Measurements from ENCODE around the gene SHISA8.
"Not testable (repeated sequence)": the region's sequence is repeated elsewhere in the genome, so short reads cannot be mapped to it uniquely, and the experiment has no call there.

Gene SHISA8

GRCh38 chr22:41915035-41915785 is at the start of gene SHISA8:
Gene SHISA8, minus strand, starts transcription at chr22:41915074. Its CDS starts 407 bp downstream, at chr22:41914667.
- no peak for DNase-seq (ENCODE audit: low read depth, low spot score)

GRCh38 chr22:41964112-41964491 is 49.2 kb upstream of the SHISA8 start:
- no peak for DNase-seq (ENCODE audit: low read depth, low spot score)

GRCh38 chr22:41963453-41964111 is 48.7 kb upstream of the SHISA8 start:
- no peak for DNase-seq (ENCODE audit: low read depth, low spot score)

GRCh38 chr22:41957941-41958556 is 43.2 kb upstream of the SHISA8 start:
- DNase-seq (ENCODE audit: low read depth, low spot score): no peak

GRCh38 chr22:41952713-41953112 is 37.8 kb upstream of the SHISA8 start:
- no peak for DNase-seq (ENCODE audit: low read depth, low spot score)

GRCh38 chr22:41951898-41952474 is 37.1 kb upstream of the SHISA8 start, which contains the start of gene SMIM45:
Gene SMIM45, plus strand, starts transcription at chr22:41952150.
- DNase-seq (ENCODE audit: low read depth, low spot score): no peak

- DNase-seq (ENCODE audit: low read depth, low spot score): no peak
These were observed 34.6 kb upstream of the SHISA8 start for GRCh38 chr22:41949297-41949965.

- DNase-seq (ENCODE audit: low read depth, low spot score): not testable (repeated sequence)
These were observed 34.0 kb upstream of the SHISA8 start for GRCh38 chr22:41948928-41949296.

- DNase-seq (ENCODE audit: low read depth, low spot score): no peak
These were observed 33.3 kb upstream of the SHISA8 start for GRCh38 chr22:41948142-41948541.

GRCh38 chr22:41947424-41948080 is 32.7 kb upstream of the SHISA8 start:
- DNase-seq (ENCODE audit: low read depth, low spot score): no peak

GRCh38 chr22:41946629-41947423 is 32.0 kb upstream of the SHISA8 start, which contains the start of gene CENPM:
Gene CENPM, minus strand, starts transcription at chr22:41947152. Its CDS starts 76 bp downstream, at chr22:41947076.
- peak; percentile 87 for DNase-seq (ENCODE audit: low read depth, low spot score)

GRCh38 chr22:41943661-41944209 is 28.9 kb upstream of the SHISA8 start:
- DNase-seq (ENCODE audit: low read depth, low spot score): no peak

- DNase-seq (ENCODE audit: low read depth, low spot score): no peak
These were observed 26.2 kb upstream of the SHISA8 start for GRCh38 chr22:41940832-41941765.

GRCh38 chr22:41939981-41940831 is 25.3 kb upstream of the SHISA8 start:
- no peak for DNase-seq (ENCODE audit: low read depth, low spot score)

- DNase-seq (ENCODE audit: low read depth, low spot score): no peak
These were observed 22.0 kb upstream of the SHISA8 start for GRCh38 chr22:41936894-41937169.

- DNase-seq (ENCODE audit: low read depth, low spot score): no peak
These were observed 20.6 kb upstream of the SHISA8 start for GRCh38 chr22:41935509-41935908.

GRCh38 chr22:41935015-41935351 is 20.1 kb upstream of the SHISA8 start:
- no peak for DNase-seq (ENCODE audit: low read depth, low spot score)

- no peak for DNase-seq (ENCODE audit: low read depth, low spot score)
These were observed 19.6 kb upstream of the SHISA8 start for GRCh38 chr22:41934284-41935014.

Measured in iPS DF 19.7 (cell line).